ENCODE data around the gene GOPC.

DNA sequence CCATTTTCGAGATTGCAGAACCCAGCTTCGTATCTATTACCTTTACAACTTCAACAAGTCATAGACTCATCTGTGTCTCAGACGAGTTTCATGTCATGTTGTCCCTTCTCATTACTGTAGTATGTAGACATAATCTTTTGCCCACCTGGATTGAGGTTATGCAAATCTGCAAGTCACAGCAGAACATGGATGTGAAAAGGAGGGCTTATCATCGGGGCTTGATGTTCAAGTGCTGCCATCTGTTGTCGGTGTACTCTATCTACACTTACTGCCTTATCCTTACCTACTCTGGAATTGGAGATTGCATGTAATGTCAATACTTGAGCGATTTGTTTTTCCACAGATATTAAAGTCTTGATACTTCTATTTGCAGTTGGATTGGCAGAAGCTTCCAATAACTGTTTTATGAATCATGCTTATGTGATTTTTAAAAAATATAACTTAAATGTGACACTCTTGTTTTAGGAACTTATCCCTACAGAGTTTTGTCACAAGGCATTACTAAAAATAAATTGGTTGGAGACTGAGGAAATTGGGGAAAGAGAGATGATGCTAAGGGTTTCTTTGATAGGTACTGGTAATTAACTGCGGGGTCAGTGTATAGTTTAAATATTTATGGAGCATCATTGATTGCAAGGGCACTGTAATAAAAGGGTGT is 3.0 kb upstream of the GOPC start:
- TF ChIP-seq, protein P1, sequence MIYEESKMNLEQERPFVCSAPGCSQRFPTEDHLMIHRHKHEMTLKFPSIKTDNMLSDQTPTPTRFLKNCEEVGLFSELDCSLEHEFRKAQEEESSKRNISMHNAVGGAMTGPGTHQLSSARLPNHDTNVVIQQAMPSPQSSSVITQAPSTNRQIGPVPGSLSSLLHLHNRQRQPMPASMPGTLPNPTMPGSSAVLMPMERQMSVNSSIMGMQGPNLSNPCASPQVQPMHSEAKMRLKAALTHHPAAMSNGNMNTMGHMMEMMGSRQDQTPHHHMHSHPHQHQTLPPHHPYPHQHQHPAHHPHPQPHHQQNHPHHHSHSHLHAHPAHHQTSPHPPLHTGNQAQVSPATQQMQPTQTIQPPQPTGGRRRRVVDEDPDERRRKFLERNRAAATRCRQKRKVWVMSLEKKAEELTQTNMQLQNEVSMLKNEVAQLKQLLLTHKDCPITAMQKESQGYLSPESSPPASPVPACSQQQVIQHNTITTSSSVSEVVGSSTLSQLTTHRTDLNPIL (CRISPR knock-in tag; IDR thresholded peaks at IDR 0.05; ENCODE audit: low read depth): no peak
- TF ChIP-seq TCF4 (CRISPR knock-in tag; IDR thresholded peaks at IDR 0.05; ENCODE audit: borderline replicate concordance) (no peak), ESRRG (CRISPR knock-in tag; IDR thresholded peaks at IDR 0.05) (no peak), ARNTL (CRISPR knock-in tag; IDR thresholded peaks at IDR 0.05; ENCODE audit: borderline replicate concordance, low read depth) (no peak), PPARA (CRISPR knock-in tag; IDR thresholded peaks at IDR 0.05; ENCODE audit: borderline replicate concordance) (no peak)
- TF ChIP-seq, protein P2, sequence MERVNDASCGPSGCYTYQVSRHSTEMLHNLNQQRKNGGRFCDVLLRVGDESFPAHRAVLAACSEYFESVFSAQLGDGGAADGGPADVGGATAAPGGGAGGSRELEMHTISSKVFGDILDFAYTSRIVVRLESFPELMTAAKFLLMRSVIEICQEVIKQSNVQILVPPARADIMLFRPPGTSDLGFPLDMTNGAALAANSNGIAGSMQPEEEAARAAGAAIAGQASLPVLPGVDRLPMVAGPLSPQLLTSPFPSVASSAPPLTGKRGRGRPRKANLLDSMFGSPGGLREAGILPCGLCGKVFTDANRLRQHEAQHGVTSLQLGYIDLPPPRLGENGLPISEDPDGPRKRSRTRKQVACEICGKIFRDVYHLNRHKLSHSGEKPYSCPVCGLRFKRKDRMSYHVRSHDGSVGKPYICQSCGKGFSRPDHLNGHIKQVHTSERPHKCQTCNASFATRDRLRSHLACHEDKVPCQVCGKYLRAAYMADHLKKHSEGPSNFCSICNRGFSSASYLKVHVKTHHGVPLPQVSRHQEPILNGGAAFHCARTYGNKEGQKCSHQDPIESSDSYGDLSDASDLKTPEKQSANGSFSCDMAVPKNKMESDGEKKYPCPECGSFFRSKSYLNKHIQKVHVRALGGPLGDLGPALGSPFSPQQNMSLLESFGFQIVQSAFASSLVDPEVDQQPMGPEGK (CRISPR knock-in tag; IDR thresholded peaks at IDR 0.05; ENCODE audit: borderline replicate concordance): no peak
